IgD-negative memory B cell (primary cell): ENCODE results near the gene SPINK4. TPM values are rescaled to one million over a fixed set of nuclear protein-coding genes. Genes with fewer than 3 reads are reported as not detected.

Experiments used
- H3K27ac Mint-ChIP-seq, 3 donors: one replicate each; pipeline ENCODE4 v1.8.0; 2020 to 2022; ENCODE audit warnings: mild to moderate bottlenecking in 3 of 3, mixed read lengths in 3 of 3, moderate library complexity in 1 of 3
- H3K27me3 Mint-ChIP-seq: one replicate; pipeline ENCODE4 v1.8.0; 2021; ENCODE audit warnings: mixed read lengths
- H3K36me3 Mint-ChIP-seq: one replicate; pipeline ENCODE4 v1.8.0; 2020; ENCODE audit warnings: mild to moderate bottlenecking, mixed read lengths
- H3K4me1 Mint-ChIP-seq, 3 donors: one replicate each; pipeline ENCODE4 v1.8.0; 2020 to 2022; ENCODE audit warnings: mixed read lengths in 3 of 3, mild to moderate bottlenecking in 1 of 3
- H3K4me3 Mint-ChIP-seq, 4 donors: one replicate each; pipeline ENCODE4 v1.8.0; 2020 to 2022; ENCODE audit warnings: mild to moderate bottlenecking in 4 of 4, mixed read lengths in 4 of 4, moderate library complexity in 3 of 4
- H3K9me3 Mint-ChIP-seq, 3 donors: one replicate each; pipeline ENCODE4 v1.8.0; 2020 to 2021; ENCODE audit warnings: mixed read lengths in 3 of 3, mild to moderate bottlenecking in 1 of 3
- polyA plus RNA-seq: library from polyadenylated mRNA; unstranded; fragments of 300-500 nt; fragmentation: Illumina TruSeq; gene quantifications from one replicate; pipeline ENCODE4 v1.2.3, GENCODE V29; 2021

SPINK4 gene
- polyA plus RNA-seq, 1 donor from 2014 or later: not detected

GRCh38 chr9:33222031-33222430, 17.9 kb upstream of the SPINK4 start:
- Mint-ChIP-seq H3K4me3 (peak overlapping the region in 1 of 4 donors; percentile 63), H3K27me3 (no peaks in the 10 kb centered on the region), H3K27ac (no peak overlapping the region), H3K4me1 (peaks cover 23 to 34% (median 28%) of the 10 kb centered on the region in 3 donors), H3K9me3 (no peaks in the 10 kb centered on the region), H3K36me3 (no peaks in the 10 kb centered on the region)

GRCh38 chr9:33223696-33224095, 16.3 kb upstream of the SPINK4 start:
- Mint-ChIP-seq H3K27me3 (no peaks in the 10 kb centered on the region), H3K4me1 (peaks cover 27 to 36% (median 30%) of the 10 kb centered on the region in 3 donors), H3K4me3 (no peak overlapping the region), H3K36me3 (no peaks in the 10 kb centered on the region), H3K27ac (no peak overlapping the region), H3K9me3 (no peaks in the 10 kb centered on the region)

GRCh38 chr9:33225319-33226147, 14.4 kb upstream of the SPINK4 start:
- Mint-ChIP-seq H3K27ac (peak overlapping the region; percentile 2 to 82 (median 77)), H3K4me1 (peaks cover 25 to 35% (median 27%) of the 10 kb centered on the region in 3 donors), H3K27me3 (no peaks in the 10 kb centered on the region), H3K9me3 (no peaks in the 10 kb centered on the region), H3K4me3 (peak overlapping the region in 2 of 4 donors; percentile 5 to 33), H3K36me3 (no peaks in the 10 kb centered on the region)

- Mint-ChIP-seq H3K9me3 (no peaks in the 10 kb centered on the region), H3K4me1 (peaks cover 16 to 24% (median 16%) of the 10 kb centered on the region in 3 donors), H3K4me3 (peak overlapping the region; percentile 21 to 88 (median 66)), H3K27ac (peak overlapping the region; percentile 79 to 95 (median 82)), H3K36me3 (no peaks in the 10 kb centered on the region), H3K27me3 (peaks cover 1% of the 10 kb centered on the region)
Measured at GRCh38 chr9:33227008-33227398, 13.0 kb upstream of the SPINK4 start.

GRCh38 chr9:33227741-33228140, 12.2 kb upstream of the SPINK4 start:
- H3K9me3 Mint-ChIP-seq: no peaks in the 10 kb centered on the region
- peaks cover 1% of the 10 kb centered on the region for H3K27me3 Mint-ChIP-seq
- no peaks in the 10 kb centered on the region for H3K36me3 Mint-ChIP-seq
- peak overlapping the region; percentile 79 to 95 (median 82) for H3K27ac Mint-ChIP-seq
- no peak overlapping the region for H3K4me3 Mint-ChIP-seq
- H3K4me1 Mint-ChIP-seq: peaks cover 14 to 24% (median 15%) of the 10 kb centered on the region in 3 donors

GRCh38 chr9:33228606-33229005, 11.4 kb upstream of the SPINK4 start:
- Mint-ChIP-seq H3K4me3 (no peak overlapping the region), H3K27me3 (peaks cover 1% of the 10 kb centered on the region), H3K36me3 (no peaks in the 10 kb centered on the region), H3K4me1 (peaks cover 14 to 22% (median 15%) of the 10 kb centered on the region in 3 donors), H3K9me3 (no peaks in the 10 kb centered on the region), H3K27ac (peak overlapping the region in 1 of 3 donors; percentile 31)

GRCh38 chr9:33229359-33230114, 10.4 kb upstream of the SPINK4 start:
- peaks cover 1% of the 10 kb centered on the region for H3K27me3 Mint-ChIP-seq
- H3K4me3 Mint-ChIP-seq: no peak overlapping the region
- H3K4me1 Mint-ChIP-seq: peaks cover 14 to 22% (median 15%) of the 10 kb centered on the region in 3 donors
- no peaks in the 10 kb centered on the region for H3K9me3 Mint-ChIP-seq
- H3K36me3 Mint-ChIP-seq: peaks cover under 1% of the 10 kb centered on the region
- no peak overlapping the region for H3K27ac Mint-ChIP-seq

- no peak overlapping the region for H3K4me3 Mint-ChIP-seq
- H3K4me1 Mint-ChIP-seq: peaks cover 6 to 12% (median 9%) of the 10 kb centered on the region in 3 donors
- peaks cover 5% of the 10 kb centered on the region for H3K27me3 Mint-ChIP-seq
- no peaks in the 10 kb centered on the region for H3K9me3 Mint-ChIP-seq
- no peak overlapping the region for H3K27ac Mint-ChIP-seq
- peaks cover 3% of the 10 kb centered on the region for H3K36me3 Mint-ChIP-seq
Measured at GRCh38 chr9:33230756-33231622, 9.0 kb upstream of the SPINK4 start.

- Mint-ChIP-seq H3K4me3 (no peak overlapping the region), H3K27ac (no peak overlapping the region), H3K9me3 (no peaks in the 10 kb centered on the region), H3K4me1 (peaks cover 6 to 9% (median 7%) of the 10 kb centered on the region in 3 donors), H3K27me3 (peaks cover 5% of the 10 kb centered on the region), H3K36me3 (peaks cover 3% of the 10 kb centered on the region)
Measured at GRCh38 chr9:33231623-33231942, 8.4 kb upstream of the SPINK4 start.

GRCh38 chr9:33232815-33233214, 7.2 kb upstream of the SPINK4 start:
- Mint-ChIP-seq H3K4me3 (no peak overlapping the region), H3K4me1 (peaks cover 0 to 2% (median 2%) of the 10 kb centered on the region in 3 donors), H3K27me3 (peaks cover 5% of the 10 kb centered on the region), H3K36me3 (peaks cover 3% of the 10 kb centered on the region), H3K27ac (no peak overlapping the region), H3K9me3 (no peaks in the 10 kb centered on the region)

GRCh38 chr9:33233626-33234342, 6.2 kb upstream of the SPINK4 start:
- Mint-ChIP-seq H3K36me3 (peaks cover 3% of the 10 kb centered on the region), H3K27me3 (peaks cover 5% of the 10 kb centered on the region), H3K27ac (no peak overlapping the region), H3K4me3 (no peak overlapping the region), H3K4me1 (peaks cover 0 to 2% (median 0%) of the 10 kb centered on the region in 3 donors), H3K9me3 (no peaks in the 10 kb centered on the region)

- Mint-ChIP-seq H3K27me3 (peaks cover 5% of the 10 kb centered on the region), H3K4me3 (no peak overlapping the region), H3K36me3 (peaks cover 3% of the 10 kb centered on the region), H3K9me3 (no peaks in the 10 kb centered on the region), H3K27ac (no peak overlapping the region), H3K4me1 (peaks cover 0 to 2% (median 0%) of the 10 kb centered on the region in 3 donors)
Measured at GRCh38 chr9:33234511-33235467, 5.2 kb upstream of the SPINK4 start.

- Mint-ChIP-seq H3K27me3 (peaks cover 10% of the 10 kb centered on the region), H3K4me3 (no peak overlapping the region), H3K27ac (peak overlapping the region in 1 of 3 donors; percentile 36), H3K36me3 (peaks cover 3% of the 10 kb centered on the region), H3K9me3 (no peaks in the 10 kb centered on the region), H3K4me1 (peaks cover 0 to 2% (median 0%) of the 10 kb centered on the region in 3 donors)
Measured at GRCh38 chr9:33236571-33236970, 3.4 kb upstream of the SPINK4 start.
